AG04450 (cell line): ENCODE measurements around the gene EFHC2. TPM values are rescaled to one million over a fixed set of nuclear protein-coding genes. Genes with fewer than 3 reads are reported as not detected.

ENCODE experiments used
- CTCF ChIA-PET: fragments of 300-600, 350-600 bp; formaldehyde crosslinking; extraction: SDS; loops from one replicate; lab custom pipeline; 2022; ENCODE audit warnings: antibody characterized with exemption, inconsistent platforms; lab: Charles Lee
- POLR2A ChIA-PET: fragments of 350-600 bp; formaldehyde crosslinking; extraction: SDS; loops from one replicate; lab custom pipeline; 2021; ENCODE audit warnings: antibody characterized with exemption, inconsistent platforms; lab: Yijun Ruan, JAX
- DNase-seq: peaks from one replicate; pipeline ENCODE4 v3.0.0-alpha.2; 2011; ENCODE audit warnings: low read depth, low spot score
- H3K27ac ChIP-seq: one replicate; pipeline ENCODE4 v1.5.1; 2012; ENCODE audit warnings: low read depth, low read length, control low read depth
- H3K27me3 ChIP-seq: one replicate; pipeline ENCODE4 v1.6.0; 2012; ENCODE audit warnings: low read length; ENCODE audit not compliant: control insufficient read depth, insufficient read depth
- H3K4me3 ChIP-seq: 2 replicates; pipeline ENCODE4 v1.5.1; 2011; ENCODE audit warnings: mild to moderate bottlenecking, low read depth, low read length, control low read depth
- H3K9me3 ChIP-seq: 2 replicates; pipeline ENCODE4 v1.5.1; 2012; ENCODE audit warnings: low read length; ENCODE audit not compliant: control insufficient read depth, insufficient read depth
- CTCF ChIP-seq: IDR thresholded peaks from 2 replicates; pipeline ENCODE4 v1.5.1; 2011; ENCODE audit warnings: low read depth, low read length, control low read depth, inconsistent platforms
- polyA plus RNA-seq: library from polyadenylated mRNA; depleted of rRNA; stranded (reverse); fragments of >200 nt; gene quantifications from 2 replicates; pipeline ENCODE4 v1.2.3, GENCODE V29; 2011

EFHC2 gene
- polyA plus RNA-seq, 1 experiment = 0.42 TPM

GRCh38 chrX:44349561-44349960, 6.1 kb upstream of the EFHC2 start:
- Histone ChIP-seq H3K27me3 (no peaks in the 10 kb centered on the region), H3K4me3 (no peak overlapping the region), H3K27ac (no peak overlapping the region), H3K9me3 (no peaks in the 10 kb centered on the region)
- no peak for TF ChIP-seq CTCF
- ChIA-PET CTCF (no interaction called here), POLR2A (no interaction called here)
- no peak for DNase-seq

- ChIA-PET POLR2A (no interaction called here), CTCF (no interaction called here)
- no peak for DNase-seq
- Histone ChIP-seq H3K27ac (no peak overlapping the region), H3K4me3 (no peak overlapping the region), H3K9me3 (no peaks in the 10 kb centered on the region), H3K27me3 (no peaks in the 10 kb centered on the region)
- TF ChIP-seq CTCF = no peak
Observed at GRCh38 chrX:44344687-44345086, 1.2 kb upstream of the EFHC2 start.

GRCh38 chrX:44344194-44344593, 722 bp upstream of the EFHC2 start:
- no peak overlapping the region for H3K27ac ChIP-seq
- ChIA-PET CTCF (no interaction called here), POLR2A (no interaction called here)
- TF ChIP-seq CTCF = no peak
- no peak for DNase-seq
- no peaks in the 10 kb centered on the region for H3K9me3 ChIP-seq
- no peaks in the 10 kb centered on the region for H3K27me3 ChIP-seq
- no peak overlapping the region for H3K4me3 ChIP-seq

GRCh38 chrX:44342866-44343265, 606 bp downstream of the EFHC2 start:
- no peak for TF ChIP-seq CTCF
- no peak overlapping the region for H3K4me3 ChIP-seq
- POLR2A ChIA-PET = no interaction called here
- H3K9me3 ChIP-seq = no peaks in the 10 kb centered on the region
- CTCF ChIA-PET = no interaction called here
- no peaks in the 10 kb centered on the region for H3K27me3 ChIP-seq
- no peak overlapping the region for H3K27ac ChIP-seq
- DNase-seq = no peak

GRCh38 chrX:44338361-44338760, 5.1 kb downstream of the EFHC2 start:
- ChIA-PET POLR2A (no interaction called here), CTCF (no interaction called here)
- Histone ChIP-seq H3K4me3 (no peak overlapping the region), H3K27me3 (no peaks in the 10 kb centered on the region), H3K9me3 (no peaks in the 10 kb centered on the region), H3K27ac (no peak overlapping the region)
- DNase-seq = no peak
- TF ChIP-seq CTCF = no peak
